HG03571 (cell line): Measurements from ENCODE around the gene IER5.

Source experiments
- ATAC-seq: cut with Tn5 transposase; IDR thresholded peaks from one replicate; pipeline ENCODE4 v1.9.1; 2021; ENCODE audit not compliant: unreplicated experiment

The IER5 gene

DNA sequence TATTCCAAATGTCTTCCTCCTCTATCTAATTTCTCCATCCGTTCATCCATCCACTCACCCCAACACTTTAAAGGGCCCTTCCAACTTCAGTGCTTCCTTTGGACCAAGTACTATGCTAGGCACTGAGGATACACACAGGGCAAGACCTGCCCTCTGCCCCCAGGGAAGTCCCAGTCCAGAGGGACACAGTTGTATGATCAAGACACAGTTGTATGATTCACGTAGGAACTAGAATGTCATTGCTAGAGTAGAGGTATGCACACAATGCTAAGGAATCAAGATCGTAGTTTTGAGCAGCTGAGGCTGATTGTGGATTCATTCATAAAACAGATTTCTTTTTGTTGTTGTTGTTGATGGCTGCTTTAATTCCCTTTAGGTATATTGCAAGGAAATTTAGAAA, 11.6 kb upstream of the IER5 start:
- ATAC-seq, result no peak

DNA sequence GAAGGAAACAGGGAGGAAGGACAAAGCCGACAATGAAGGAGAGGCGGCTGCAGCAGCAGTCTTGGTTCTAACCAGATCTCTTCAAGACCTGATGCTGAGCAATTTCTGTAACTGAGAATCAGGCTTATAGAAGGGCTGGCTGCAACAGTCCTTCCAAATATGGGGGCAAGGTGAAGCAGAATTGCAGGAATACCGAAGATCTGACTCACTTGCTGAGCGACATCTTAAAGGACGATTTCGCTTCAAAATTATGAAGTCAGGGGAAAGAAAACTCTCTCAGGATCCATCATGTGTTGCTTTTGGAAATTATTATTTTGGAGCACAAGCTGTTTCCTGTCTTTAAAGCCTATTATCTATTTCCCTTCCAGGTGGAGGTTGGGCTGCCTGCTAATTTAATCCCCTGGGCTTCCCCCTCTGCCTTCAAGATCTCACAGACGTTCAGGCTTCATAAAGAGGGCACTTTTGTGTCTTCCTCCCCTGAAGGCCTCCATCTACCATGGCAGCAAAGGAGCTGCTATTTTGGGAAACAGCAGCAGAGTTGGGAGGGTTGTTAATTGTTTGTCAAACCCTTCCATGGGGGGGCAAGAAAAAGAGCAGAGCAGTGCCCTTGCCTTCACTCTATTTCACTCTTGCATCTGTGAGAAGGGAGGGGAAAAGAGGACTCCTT, 10.8 kb upstream of the IER5 start:
- no peak for ATAC-seq

DNA sequence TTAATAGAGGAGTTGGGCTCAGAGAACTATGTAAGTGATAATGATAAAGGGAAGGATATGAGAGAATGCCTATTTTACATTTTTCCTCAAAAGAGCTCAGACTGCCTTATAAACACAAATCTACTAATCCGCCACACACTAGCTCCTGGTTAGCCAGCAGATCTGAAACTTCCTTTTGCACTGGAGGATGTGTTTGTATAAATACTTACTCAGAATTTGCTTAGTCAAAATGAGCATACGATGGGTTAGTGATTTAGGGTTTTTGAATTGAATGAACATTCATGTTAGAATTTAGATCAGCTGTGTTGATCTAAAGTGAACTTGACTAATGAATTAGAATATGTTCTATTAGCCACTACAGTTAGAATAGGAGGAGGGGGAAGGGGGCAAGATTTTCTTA, 9.1 kb upstream of the IER5 start:
- ATAC-seq, result no peak

DNA sequence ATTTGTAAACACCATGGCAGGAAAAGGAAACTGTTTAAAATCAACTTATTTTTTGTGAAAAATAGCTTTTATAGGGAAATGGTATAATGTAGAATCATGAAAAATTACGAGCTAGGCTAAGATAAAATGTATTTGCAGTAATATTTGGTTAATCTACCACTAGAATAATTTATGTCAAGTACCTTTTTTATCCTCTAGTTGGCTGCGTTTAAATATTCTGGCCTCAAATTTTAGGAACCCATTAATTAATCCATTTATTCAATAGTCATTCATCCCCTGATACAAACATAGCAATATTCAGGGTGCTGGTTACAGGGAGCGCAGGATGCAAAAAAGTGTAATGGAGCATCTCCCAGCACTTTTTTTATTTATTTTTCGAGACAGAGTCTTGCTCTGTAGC, 8.6 kb upstream of the IER5 start:
- no peak for ATAC-seq

DNA sequence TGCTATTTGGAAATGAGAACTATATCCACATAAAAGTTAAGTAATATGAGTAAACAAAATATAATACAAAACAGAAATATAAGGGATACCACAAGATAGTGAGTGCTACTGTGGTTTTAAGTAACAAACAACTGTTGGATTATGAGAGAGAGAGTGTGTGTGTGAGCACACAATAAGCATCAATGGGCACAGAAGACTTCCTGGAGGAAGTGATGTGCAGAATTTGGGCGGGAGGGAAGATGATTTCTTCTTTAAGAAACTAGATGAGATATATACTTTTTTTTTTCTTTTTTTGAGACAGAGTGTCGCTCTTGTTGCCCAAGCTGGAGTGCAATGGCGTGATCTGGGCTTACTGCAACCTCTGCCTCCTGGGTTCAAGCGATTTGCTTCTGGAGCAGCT, 7.9 kb upstream of the IER5 start:
- ATAC-seq, result no peak

DNA sequence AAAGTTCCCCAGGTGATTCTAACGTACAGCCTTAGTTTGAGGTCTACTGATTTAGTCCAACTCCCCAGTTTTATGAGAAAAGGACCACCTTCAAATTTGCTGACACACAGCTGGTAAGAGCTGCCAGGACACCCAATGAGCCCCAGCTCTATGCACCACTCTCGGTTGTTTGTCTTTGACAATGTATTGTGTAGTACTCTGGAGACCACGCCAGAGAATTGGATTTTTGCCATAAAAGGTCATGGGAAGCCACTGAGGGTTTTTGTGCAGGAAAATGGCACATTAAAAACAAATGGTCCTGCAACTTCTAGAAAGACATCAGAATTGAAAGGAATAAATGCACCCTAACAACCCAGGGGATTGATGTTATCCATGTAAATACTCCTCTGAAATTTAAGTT, 7.1 kb upstream of the IER5 start:
- ATAC-seq, result no peak

DNA sequence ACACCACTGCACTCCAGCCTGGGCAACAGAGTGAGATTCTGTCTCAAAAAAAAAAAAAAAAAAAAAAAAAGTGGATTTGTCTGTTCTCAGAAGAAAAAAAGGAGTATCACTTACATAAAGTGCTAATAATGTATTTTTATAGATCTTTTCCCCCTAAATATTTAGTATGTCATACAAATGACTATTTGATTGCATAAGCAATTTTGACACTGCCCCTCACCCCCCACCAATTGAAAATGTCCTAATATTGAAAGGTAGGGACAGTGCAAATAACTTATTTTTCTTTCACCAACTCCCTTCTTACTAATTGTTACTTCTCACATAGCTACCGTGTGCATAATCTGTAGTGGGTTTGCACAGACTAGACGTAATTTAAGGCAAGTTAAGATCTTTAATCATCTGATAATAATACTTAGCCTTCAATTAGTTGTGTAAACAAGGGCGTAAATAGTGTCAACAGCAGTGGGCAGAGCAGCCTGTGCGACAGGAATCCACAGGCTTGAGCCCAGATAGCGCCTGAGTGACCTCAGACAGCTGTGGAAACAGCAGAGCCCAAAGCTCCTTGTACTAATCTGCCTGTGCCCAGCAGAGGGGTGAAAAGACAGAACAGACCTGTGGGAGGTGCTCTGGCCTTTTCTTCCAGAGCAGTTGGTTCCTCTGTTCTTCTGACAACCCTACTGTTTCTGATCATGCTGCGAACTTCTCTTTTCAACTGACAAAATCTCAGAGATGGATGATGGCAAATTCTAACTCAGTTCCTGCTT, 4.5 kb upstream of the IER5 start:
- peak; percentile 33 for ATAC-seq

DNA sequence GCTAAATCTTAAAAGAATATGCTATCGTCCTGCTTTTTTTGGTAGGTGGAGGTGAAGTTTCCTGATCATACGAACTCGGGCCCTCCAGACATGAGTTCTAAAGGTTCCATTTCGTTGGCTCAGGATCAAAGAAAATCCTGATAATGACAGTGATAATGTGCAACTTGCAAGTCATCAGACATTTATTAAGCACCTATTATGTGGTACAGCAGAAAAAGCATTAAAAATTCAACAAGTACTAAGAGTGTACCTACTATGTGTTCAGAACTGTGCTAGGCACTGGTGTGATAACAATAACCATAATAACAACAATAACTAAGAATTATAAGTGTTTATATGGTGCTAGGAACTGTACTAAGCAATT, 3.9 kb upstream of the IER5 start:
- ATAC-seq, result no peak

DNA sequence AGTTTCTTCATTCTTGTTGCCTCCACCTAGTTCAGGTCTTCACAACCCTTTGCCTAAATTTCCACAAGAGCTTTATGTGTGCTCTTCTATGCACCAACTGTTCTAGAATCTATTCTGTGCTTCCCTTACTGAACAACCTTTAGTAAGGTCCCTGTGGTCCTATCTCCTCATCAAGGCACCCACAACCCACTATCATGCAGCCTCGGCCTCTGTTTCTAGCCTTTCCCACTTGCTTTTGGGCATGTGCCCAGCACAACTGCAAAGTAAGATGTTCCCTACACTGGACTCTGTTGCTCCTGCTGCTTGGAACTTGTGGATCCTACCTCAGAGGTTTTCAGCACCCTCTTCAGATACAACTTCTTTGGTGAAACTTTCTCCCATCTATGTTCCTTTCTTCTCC, 2.4 kb upstream of the IER5 start:
- no peak for ATAC-seq

DNA sequence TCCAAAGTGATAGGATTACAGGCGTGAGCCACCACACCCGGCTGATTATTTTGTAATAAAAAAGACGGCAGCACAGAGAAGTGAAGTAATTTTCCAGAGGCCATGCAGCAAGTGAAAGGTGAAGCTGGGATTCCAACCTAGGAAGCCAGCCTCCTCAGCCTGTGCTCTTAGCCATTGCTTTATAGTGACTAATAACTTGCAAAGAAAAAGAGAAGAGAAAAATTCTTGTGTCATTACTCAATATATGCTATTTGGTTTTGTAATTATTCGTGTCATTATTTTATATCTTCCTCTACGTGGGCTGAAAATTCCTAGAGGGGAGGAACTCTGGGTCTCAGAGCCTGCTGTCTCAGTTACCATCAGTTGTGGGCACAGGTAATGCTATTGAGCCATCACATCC, 1.6 kb upstream of the IER5 start:
- ATAC-seq, result no peak

DNA sequence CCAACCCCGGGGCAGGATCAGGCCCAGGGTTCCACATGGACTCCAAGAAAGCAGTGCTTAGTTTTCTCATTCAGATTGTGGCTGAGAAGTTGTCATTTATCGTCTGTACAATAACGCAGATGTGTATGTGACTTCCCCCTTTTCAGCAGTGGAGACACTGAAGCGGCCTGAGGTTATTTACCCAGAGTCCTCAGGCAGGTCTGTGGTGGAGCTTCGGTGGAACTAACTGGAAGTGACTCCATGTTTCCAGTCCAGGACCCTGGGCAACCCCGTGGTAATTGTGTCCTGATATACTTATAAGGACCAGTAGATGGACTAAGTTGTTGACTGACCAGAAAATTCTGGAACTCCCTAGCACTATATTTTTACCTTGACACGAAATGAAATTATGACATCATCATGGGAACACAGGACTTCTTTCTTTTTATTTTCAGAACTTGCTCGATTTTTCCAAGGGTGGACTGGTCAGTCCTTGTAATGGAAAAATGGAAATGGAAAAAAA, 1.0 kb upstream of the IER5 start:
- ATAC-seq, result no peak

DNA sequence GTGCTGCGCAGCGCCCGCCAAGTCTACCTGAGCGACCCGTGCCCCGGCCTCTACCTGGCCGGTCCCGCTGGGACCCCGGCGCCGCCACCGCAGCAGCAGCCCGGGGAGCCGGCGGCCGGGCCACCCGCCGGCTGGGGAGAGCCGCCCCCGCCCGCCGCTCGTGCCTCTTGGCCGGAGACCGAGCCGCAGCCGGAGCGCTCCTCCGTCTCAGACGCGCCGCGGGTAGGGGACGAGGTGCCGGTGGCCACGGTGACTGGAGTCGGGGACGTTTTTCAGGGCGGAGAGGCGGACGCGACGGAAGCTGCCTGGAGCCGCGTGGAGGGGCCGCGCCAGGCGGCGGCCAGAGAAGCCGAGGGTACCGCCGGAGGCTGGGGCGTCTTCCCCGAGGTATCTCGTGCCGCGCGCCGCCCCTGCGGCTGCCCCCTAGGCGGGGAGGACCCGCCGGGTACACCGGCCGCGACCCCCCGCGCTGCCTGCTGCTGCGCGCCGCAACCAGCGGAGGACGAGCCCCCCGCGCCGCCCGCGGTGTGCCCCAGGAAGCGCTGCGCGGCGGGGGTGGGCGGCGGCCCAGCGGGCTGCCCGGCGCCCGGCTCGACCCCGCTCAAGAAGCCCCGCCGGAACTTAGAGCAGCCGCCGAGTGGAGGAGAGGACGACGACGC, 646 bp downstream of the IER5 start:
- ATAC-seq, result peak; percentile 3

DNA sequence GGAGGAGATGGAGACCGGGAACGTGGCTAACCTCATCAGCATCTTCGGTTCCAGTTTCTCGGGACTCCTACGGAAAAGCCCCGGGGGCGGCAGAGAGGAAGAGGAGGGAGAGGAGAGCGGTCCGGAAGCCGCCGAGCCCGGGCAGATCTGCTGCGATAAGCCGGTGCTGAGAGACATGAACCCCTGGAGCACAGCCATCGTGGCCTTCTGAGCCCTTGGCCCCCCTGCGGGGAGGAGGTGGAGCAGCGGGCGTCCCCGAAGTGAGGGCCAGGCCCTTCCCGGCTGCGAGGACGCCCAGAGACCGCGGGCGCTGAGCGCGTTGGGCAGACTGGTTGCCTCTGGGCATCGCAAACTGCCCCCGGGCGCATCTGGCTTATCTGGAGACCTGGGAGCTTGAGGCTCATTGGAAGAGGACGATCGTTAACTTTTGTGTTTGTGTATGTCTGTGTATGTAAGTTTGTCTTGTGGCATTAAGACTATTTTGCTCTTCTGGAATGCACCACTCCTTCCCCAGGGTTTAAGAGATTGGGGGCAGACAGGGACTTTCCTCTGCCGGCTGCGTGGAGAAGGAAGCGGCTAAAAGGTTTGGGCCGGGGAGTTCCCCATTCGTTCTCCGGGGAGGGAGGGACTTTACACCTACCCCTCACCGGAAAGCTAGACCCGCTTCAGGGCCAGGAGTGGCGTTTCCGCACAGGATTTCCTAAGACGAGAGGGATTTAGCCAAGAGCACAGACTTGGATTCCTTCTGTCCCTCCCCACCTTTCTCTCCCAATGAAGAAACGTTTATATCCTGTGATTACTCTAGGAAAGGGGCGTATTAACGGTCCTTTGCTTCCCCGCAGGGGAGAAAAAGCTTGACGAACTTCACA, 1.4 kb downstream of the IER5 start:
- ATAC-seq, result peak; percentile 27

DNA sequence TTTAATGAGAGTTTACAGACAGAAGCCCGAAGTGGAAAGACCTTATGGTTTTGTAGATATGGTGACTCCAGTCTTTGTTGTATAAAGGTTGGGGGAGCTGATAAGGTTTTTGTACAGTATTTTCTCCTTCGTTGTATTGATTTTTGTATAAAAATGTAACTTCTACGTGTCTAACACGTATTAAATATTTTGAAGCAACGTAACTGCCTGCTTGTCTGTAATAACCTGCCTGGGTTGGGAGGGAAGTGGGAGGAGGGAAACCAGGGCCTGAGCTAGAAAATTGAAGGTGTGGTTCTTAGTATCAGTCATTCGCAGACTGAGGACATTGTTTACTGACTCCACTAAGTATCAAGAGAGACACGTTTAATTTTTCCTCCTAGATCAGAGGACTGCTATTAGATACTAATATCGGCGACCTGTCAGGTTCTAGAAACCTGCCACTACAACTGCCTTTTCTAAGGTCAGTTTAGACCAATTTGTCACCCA, 2.2 kb downstream of the IER5 start:
- ATAC-seq, result no peak

DNA sequence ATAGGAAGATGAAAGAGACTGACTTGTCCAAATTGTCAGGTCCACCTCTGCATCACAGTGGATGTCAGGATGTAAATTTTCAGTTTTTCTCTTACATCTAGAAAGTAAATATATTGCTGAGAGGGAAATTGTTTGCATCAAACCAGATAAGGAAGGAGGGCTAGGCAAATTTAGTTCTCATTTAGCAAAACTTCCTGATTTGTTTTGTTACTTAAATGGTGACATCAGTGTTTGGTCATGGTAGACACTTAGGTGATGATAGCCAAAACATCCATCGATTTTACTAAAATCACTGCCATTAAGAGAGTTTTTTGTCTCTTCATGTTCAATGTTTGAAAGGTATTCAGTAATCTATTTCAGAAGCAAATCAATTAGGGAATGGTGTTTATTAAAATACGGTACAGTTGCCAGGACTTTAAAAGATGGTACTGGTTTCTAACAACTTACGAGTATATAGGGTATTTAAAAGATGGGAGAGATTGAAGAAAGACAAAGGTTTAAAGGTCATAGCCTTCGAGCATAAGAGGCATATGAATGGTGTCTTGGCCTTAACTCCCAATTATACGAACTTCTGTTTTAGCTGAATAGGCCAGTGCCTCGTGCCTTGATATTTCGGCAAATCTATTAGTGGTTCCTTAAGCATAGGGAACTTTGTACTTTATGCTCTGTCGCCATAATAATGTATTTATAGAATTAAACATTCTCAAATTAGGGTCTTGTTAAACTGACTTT, 3.0 kb downstream of the IER5 start:
- no peak for ATAC-seq

DNA sequence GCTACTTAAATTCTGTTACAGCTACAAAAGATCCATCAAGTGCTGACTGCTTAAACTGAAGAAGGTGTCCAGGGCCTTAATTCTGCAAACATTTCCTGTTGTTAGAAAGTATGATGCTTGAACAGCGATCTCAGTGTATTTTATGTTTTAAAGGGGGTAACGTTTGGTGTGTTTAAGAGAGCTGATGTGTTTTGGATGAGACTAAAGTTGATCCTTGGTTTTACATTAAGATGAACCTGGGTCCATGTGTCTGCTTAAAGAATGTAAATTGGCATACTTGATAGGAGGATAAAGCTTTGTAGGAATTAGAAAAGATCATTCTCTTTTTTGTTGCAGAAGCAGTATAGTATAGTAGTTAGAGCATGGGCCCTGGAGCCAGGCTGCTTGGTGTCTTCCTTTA, 3.6 kb downstream of the IER5 start:
- no peak for ATAC-seq

DNA sequence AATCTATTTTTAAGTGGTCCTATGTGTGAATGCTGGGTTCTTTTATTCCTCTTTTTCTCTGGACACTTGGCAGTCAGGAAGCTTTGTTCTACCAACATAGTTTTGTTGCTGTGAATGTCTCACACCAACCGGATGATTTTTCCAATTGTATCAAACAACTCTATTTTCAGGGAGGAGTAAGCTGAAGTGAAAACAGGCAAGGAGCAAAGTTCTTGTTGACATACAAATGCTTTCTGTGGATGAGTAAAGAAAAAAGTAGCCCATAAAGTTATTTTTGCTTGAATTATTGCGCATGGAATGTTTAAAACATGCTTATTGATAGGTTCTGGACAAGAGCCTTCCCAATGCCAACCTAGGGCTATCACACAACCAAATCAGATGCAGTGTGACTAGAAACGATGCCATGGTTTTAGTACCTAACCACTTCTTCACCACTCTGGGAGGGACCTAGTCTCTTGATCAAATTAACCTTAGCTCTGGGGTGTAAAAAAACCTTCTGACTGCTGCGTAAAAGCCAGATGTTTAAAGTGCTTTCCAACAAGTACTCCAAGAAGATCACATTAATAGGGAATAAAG, 4.5 kb downstream of the IER5 start:
- no peak for ATAC-seq

DNA sequence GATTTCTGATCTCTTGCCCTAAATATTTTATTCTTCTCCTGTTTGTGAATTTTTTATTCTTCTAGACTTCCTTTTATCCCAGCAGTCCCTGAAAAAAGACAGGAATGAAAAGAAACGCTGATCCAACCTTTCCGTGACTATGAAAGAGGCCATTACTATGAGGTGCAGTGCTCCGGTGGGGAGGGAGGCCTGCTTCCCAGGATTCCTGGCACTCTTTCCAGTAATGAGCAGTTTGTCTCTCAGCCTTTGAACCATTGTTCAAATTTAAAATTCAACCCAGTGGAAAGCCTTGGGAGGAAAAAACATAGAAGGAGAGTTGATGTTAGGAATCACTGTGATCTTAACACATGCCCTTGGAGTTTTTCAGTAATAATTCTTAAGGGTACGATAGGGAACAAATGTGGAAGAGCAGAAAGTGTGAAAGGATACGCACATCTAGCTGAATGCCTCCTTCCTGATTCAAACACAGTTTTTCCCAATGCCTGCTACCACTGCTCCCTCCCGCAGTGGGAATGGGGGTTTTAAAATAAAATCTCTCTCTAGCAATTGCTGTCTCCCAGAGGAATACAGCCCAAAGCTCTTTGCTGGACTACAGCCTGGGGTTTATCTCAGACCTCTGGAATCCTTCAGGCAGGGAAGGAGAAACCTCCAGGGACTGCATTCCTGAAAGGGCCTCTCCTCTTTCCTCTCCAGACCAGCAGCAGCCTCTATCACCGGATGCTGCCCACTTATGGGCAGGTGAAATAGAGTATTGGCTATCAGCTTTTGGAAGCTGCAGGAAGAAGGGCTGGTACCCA, 6.1 kb downstream of the IER5 start:
- no peak for ATAC-seq

DNA sequence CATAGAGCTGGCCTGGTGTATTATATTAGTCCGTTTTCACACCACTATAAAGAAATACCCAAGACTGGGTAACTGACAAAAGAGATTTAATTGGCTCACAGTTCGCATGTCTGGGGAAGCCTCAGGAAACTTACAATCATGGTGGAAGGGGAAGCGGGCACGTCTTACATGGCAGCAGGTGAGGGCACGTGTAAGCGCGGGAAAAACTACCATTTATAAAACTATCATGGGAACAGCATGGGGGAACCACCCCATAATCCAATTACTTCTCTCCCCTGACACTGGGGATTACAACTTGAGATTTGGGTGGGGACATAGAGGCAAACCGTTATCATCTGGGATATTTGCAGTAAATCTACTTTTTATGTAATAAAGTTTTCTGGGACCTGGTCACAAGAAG, 6.8 kb downstream of the IER5 start:
- ATAC-seq, result no peak
